BLaER1 treated with 17β-estradiol and CSF1 and Interleukin-3, amounts not matched to agents 10 nM and 100 nM (cell line): Measurements from ENCODE around the gene RABL6.
"Not testable (repeated sequence)": the region's sequence is repeated elsewhere in the genome, so short reads cannot be mapped to it uniquely, and the experiment has no call there.

Experiments used
- H3K27ac ChIP-seq, 11 experiments: shearing (Covaris generic); formaldehyde crosslinking; 2 replicates each; pipeline ENCODE4 v1.8.1; 2022
- H3K27me3 ChIP-seq, 11 experiments: shearing (Covaris generic); formaldehyde crosslinking; 2 replicates each; pipeline ENCODE4 v1.8.1; 2022
- H3K36me3 ChIP-seq, 11 experiments: shearing (Covaris generic); formaldehyde crosslinking; 2 replicates each; pipeline ENCODE4 v1.8.1; 2022
- H3K4me1 ChIP-seq, 10 experiments: shearing (Covaris generic); formaldehyde crosslinking; 2 replicates each; pipeline ENCODE4 v1.8.1; 2022
- H3K4me2 ChIP-seq, 11 experiments: shearing (Covaris generic); formaldehyde crosslinking; 2 replicates each; pipeline ENCODE4 v1.8.1; 2022
- H3K4me3 ChIP-seq, 10 experiments: shearing (Covaris generic); formaldehyde crosslinking; 2 replicates each; pipeline ENCODE4 v1.8.1; 2022
- H3K9ac ChIP-seq, 11 experiments: shearing (Covaris generic); formaldehyde crosslinking; 2 replicates each; pipeline ENCODE4 v1.8.1; 2022
- H3K9me3 ChIP-seq, 11 experiments: shearing (Covaris generic); formaldehyde crosslinking; replicated peaks in 1 of 11; 2 replicates each; pipeline ENCODE4 v1.8.1; 2022
- H4K20me1 ChIP-seq, 11 experiments: shearing (Covaris generic); formaldehyde crosslinking; 2 replicates each; pipeline ENCODE4 v1.8.1; 2022
- Cebpa-rat ChIP-seq, 11 experiments: shearing (Covaris generic); IDR thresholded peaks; 2 replicates each; pipeline ENCODE4 v1.8.1; 2022

The RABL6 gene

GRCh38 chr9:136762221-136762691 is 45.5 kb upstream of the RABL6 start:
- no peaks in the 10 kb centered on the region for H3K36me3 ChIP-seq
- H3K9me3 ChIP-seq: no peaks in the 10 kb centered on the region
- no peak for TF ChIP-seq Cebpa-rat (IDR thresholded peaks at IDR 0.05)
- peaks cover 0 to 10% (median 0%) of the 10 kb centered on the region in 11 experiments; a peak in 3 of 22 replicates for H4K20me1 ChIP-seq
- H3K4me2 ChIP-seq: peak overlapping the region in 9 of 11 experiments; percentile 51 to 67 (median 62); a peak in 17 of 22 replicates
- H3K27me3 ChIP-seq: peaks cover 0 to 21% (median 0%) of the 10 kb centered on the region in 11 experiments; a peak in 7 of 22 replicates
- H3K4me3 ChIP-seq: no peak overlapping the region
- peaks cover 50 to 99% (median 95%) of the 10 kb centered on the region in 10 experiments for H3K4me1 ChIP-seq
- H3K27ac ChIP-seq: peak overlapping the region in 5 of 11 experiments; percentile 29 to 63 (median 52); a peak in 7 of 22 replicates
- peak overlapping the region in 5 of 11 experiments; percentile 22 to 59 (median 41); a peak in 8 of 22 replicates for H3K9ac ChIP-seq

GRCh38 chr9:136762915-136763648 is 44.7 kb upstream of the RABL6 start:
- Histone ChIP-seq H3K4me2 (peak overlapping the region; percentile 42 to 88 (median 68); a peak in 21 of 22 replicates), H3K9me3 (no peaks in the 10 kb centered on the region), H4K20me1 (peaks cover 0 to 2% (median 0%) of the 10 kb centered on the region in 11 experiments; a peak in 3 of 22 replicates), H3K27ac (peak overlapping the region in 2 of 11 experiments; percentile 1 to 63; a peak in 4 of 22 replicates), H3K36me3 (no peaks in the 10 kb centered on the region), H3K9ac (peak overlapping the region in 3 of 11 experiments; percentile 41 to 59 (median 50); a peak in 4 of 22 replicates), H3K27me3 (peaks cover 0 to 21% (median 0%) of the 10 kb centered on the region in 11 experiments; a peak in 7 of 22 replicates), H3K4me3 (0 out of 20 replicates have a peak overlapping the region, but pooled peaks of 1 of the 10 experiments have one; percentile 28), H3K4me1 (peaks cover 47 to 99% (median 95%) of the 10 kb centered on the region in 10 experiments)
- TF ChIP-seq Cebpa-rat (IDR thresholded peaks at IDR 0.05): no peak

GRCh38 chr9:136763649-136764035 is 44.1 kb upstream of the RABL6 start:
- H3K9ac ChIP-seq: peak overlapping the region in 3 of 11 experiments; percentile 35 to 50 (median 41); a peak in 6 of 22 replicates
- H3K4me3 ChIP-seq: no peak overlapping the region
- peaks cover 0 to 24% (median 0%) of the 10 kb centered on the region in 11 experiments; a peak in 6 of 22 replicates for H3K27me3 ChIP-seq
- peak overlapping the region in 4 of 11 experiments; percentile 1 to 31 (median 29); a peak in 4 of 22 replicates for H3K27ac ChIP-seq
- no peaks in the 10 kb centered on the region; a peak in 1 of 22 replicates for H4K20me1 ChIP-seq
- peaks cover 46 to 99% (median 95%) of the 10 kb centered on the region in 10 experiments for H3K4me1 ChIP-seq
- H3K4me2 ChIP-seq: peak overlapping the region; percentile 42 to 88 (median 68); a peak in 19 of 22 replicates
- H3K9me3 ChIP-seq: no peaks in the 10 kb centered on the region
- no peaks in the 10 kb centered on the region for H3K36me3 ChIP-seq
- TF ChIP-seq Cebpa-rat (IDR thresholded peaks at IDR 0.05): no peak

- peaks cover 0 to 24% (median 0%) of the 10 kb centered on the region in 11 experiments; a peak in 6 of 22 replicates for H3K27me3 ChIP-seq
- peak within 1 kb of the TSS; percentile 51 to 88 (median 79); a peak in 21 of 22 replicates for H3K4me2 ChIP-seq
- peaks cover 46 to 94% (median 90%) of the 10 kb centered on the region in 10 experiments for H3K4me1 ChIP-seq
- H3K36me3 ChIP-seq: no peaks in the 10 kb centered on the region
- H3K27ac ChIP-seq: peak within 1 kb of the TSS in 8 of 11 experiments; percentile 11 to 78 (median 50); a peak in 11 of 22 replicates
- no peaks in the 10 kb centered on the region; a peak in 1 of 22 replicates for H4K20me1 ChIP-seq
- TF ChIP-seq Cebpa-rat (IDR thresholded peaks at IDR 0.05): no peak
- no peaks in the 10 kb centered on the region for H3K9me3 ChIP-seq
- H3K9ac ChIP-seq: peak within 1 kb of the TSS in 7 of 11 experiments; percentile 7 to 73 (median 47); a peak in 7 of 22 replicates
- no peak within 1 kb of the TSS for H3K4me3 ChIP-seq
Observed at GRCh38 chr9:136764301-136764891, 43.4 kb upstream of the RABL6 start, which contains the start of gene LCN15. Gene LCN15 (minus strand): TSS chr9:136764518. CDS start chr9:136764488, 30 bp downstream.

DNA sequence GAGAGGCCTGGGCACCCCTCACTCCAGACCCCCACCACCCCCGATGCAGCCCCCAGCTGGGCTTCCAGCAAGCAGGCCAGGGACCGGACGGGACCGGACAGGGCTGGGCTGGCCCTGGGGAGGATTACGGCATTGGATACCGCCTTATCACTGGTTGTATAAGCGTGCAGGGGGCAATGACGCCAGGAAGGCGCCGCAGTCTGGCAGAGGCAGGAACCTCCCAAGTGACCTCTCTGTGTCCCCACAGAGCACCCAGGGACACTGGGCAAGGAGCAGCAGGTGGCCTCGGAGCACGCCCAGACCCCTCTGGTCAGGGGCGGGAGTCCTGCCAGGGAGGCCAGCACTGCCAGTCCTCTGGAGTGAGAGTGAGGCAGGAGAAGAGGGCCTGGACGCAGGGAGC is 42.7 kb upstream of the RABL6 start:
- no peaks in the 10 kb centered on the region for H3K36me3 ChIP-seq
- H3K4me3 ChIP-seq: no peak overlapping the region
- H3K9ac ChIP-seq: peak overlapping the region in 7 of 11 experiments; percentile 7 to 73 (median 47); a peak in 6 of 22 replicates
- peak overlapping the region; percentile 48 to 88 (median 79); a peak in 21 of 22 replicates for H3K4me2 ChIP-seq
- no peaks in the 10 kb centered on the region; a peak in 1 of 22 replicates for H4K20me1 ChIP-seq
- H3K4me1 ChIP-seq: peaks cover 41 to 91% (median 86%) of the 10 kb centered on the region in 10 experiments
- no peaks in the 10 kb centered on the region for H3K9me3 ChIP-seq
- no peak for TF ChIP-seq Cebpa-rat (IDR thresholded peaks at IDR 0.05)
- peaks cover 0 to 19% (median 0%) of the 10 kb centered on the region in 11 experiments; a peak in 6 of 22 replicates for H3K27me3 ChIP-seq
- H3K27ac ChIP-seq: peak overlapping the region in 7 of 11 experiments; percentile 11 to 78 (median 51); a peak in 11 of 22 replicates

GRCh38 chr9:136765745-136766409 is 41.9 kb upstream of the RABL6 start:
- H3K27me3 ChIP-seq: peaks cover 0 to 13% (median 0%) of the 10 kb centered on the region in 11 experiments; a peak in 5 of 22 replicates
- peak in 1 of 11 experiments; percentile 53; a peak in 1 of 22 replicates for TF ChIP-seq Cebpa-rat (IDR thresholded peaks at IDR 0.05)
- H3K36me3 ChIP-seq, H3K9me3 ChIP-seq, H3K4me3 ChIP-seq, H4K20me1 ChIP-seq: not testable (repeated sequence)
- peak overlapping the region in 8 of 11 experiments; percentile 48 to 78 (median 63); a peak in 15 of 22 replicates for H3K27ac ChIP-seq
- H3K9ac ChIP-seq: peak overlapping the region in 9 of 11 experiments; percentile 18 to 73 (median 61); a peak in 15 of 22 replicates
- peaks cover 32 to 83% (median 77%) of the 10 kb centered on the region in 10 experiments for H3K4me1 ChIP-seq
- peak overlapping the region; percentile 48 to 88 (median 79) for H3K4me2 ChIP-seq

GRCh38 chr9:136766410-136767120 is 41.2 kb upstream of the RABL6 start:
- not testable (repeated sequence) for H3K4me3 ChIP-seq, H3K36me3 ChIP-seq, H3K9me3 ChIP-seq, H4K20me1 ChIP-seq
- Histone ChIP-seq H3K4me1 (peaks cover 25 to 76% (median 70%) of the 10 kb centered on the region in 10 experiments), H3K27ac (peak overlapping the region in 6 of 11 experiments; percentile 16 to 78 (median 68); a peak in 11 of 22 replicates), H3K9ac (peak overlapping the region in 3 of 11 experiments; percentile 48 to 73 (median 50); a peak in 4 of 22 replicates), H3K4me2 (peak overlapping the region; percentile 50 to 97 (median 83)), H3K27me3 (peaks cover 0 to 13% (median 0%) of the 10 kb centered on the region in 11 experiments; a peak in 5 of 22 replicates)
